ENCODE data around the gene PACS1.
"Not testable (repeated sequence)": the region's sequence is repeated elsewhere in the genome, so short reads cannot be mapped to it uniquely, and the experiment has no call there.

PACS1 gene

GRCh38 chr11:66072518-66072917 is 2.4 kb downstream of the PACS1 start:
- in situ Hi-C loops (cut with MboI; ENCODE audit: low sequenced_read_pairs): no loop called here

GRCh38 chr11:66073669-66074068 is 3.6 kb downstream of the PACS1 start:
- in situ Hi-C loops (cut with MboI; ENCODE audit: low sequenced_read_pairs): no loop called here

- in situ Hi-C loops (cut with MboI; ENCODE audit: low sequenced_read_pairs): no loop called here
Observed at GRCh38 chr11:66075273-66075672, 5.2 kb downstream of the PACS1 start.

- in situ Hi-C loops (cut with MboI; ENCODE audit: low sequenced_read_pairs): no loop called here
Observed at GRCh38 chr11:66076561-66076960, 6.5 kb downstream of the PACS1 start.

GRCh38 chr11:66077927-66078326 is 7.9 kb downstream of the PACS1 start:
- in situ Hi-C loops (cut with MboI; ENCODE audit: low sequenced_read_pairs): no loop called here

- in situ Hi-C loops (cut with MboI; ENCODE audit: low sequenced_read_pairs): not testable (repeated sequence)
Observed at GRCh38 chr11:66078949-66079348, 8.9 kb downstream of the PACS1 start.

GRCh38 chr11:66080055-66080817 is 10.2 kb downstream of the PACS1 start:
- in situ Hi-C loops (cut with MboI; ENCODE audit: low sequenced_read_pairs): no loop called here

GRCh38 chr11:66081505-66081904 is 11.4 kb downstream of the PACS1 start:
- in situ Hi-C loops (cut with MboI; ENCODE audit: low sequenced_read_pairs): no loop called here

- in situ Hi-C loops (cut with MboI; ENCODE audit: low sequenced_read_pairs): no loop called here
Observed at GRCh38 chr11:66082946-66083698, 13.1 kb downstream of the PACS1 start.

GRCh38 chr11:66083767-66084166 is 13.7 kb downstream of the PACS1 start:
- in situ Hi-C loops (cut with MboI; ENCODE audit: low sequenced_read_pairs): no loop called here

GRCh38 chr11:66084821-66085475 is 14.9 kb downstream of the PACS1 start:
- in situ Hi-C loops (cut with MboI; ENCODE audit: low sequenced_read_pairs): no loop called here

GRCh38 chr11:66087148-66087908 is 17.3 kb downstream of the PACS1 start:
- in situ Hi-C loops (cut with MboI; ENCODE audit: low sequenced_read_pairs): no loop called here

GRCh38 chr11:66089067-66089466 is 19.0 kb downstream of the PACS1 start:
- in situ Hi-C loops (cut with MboI; ENCODE audit: low sequenced_read_pairs): no loop called here

GRCh38 chr11:66090288-66090687 is 20.2 kb downstream of the PACS1 start:
- in situ Hi-C loops (cut with MboI; ENCODE audit: low sequenced_read_pairs): no loop called here

GRCh38 chr11:66092125-66092524 is 22.1 kb downstream of the PACS1 start:
- in situ Hi-C loops (cut with MboI; ENCODE audit: low sequenced_read_pairs): not testable (repeated sequence)

GRCh38 chr11:66099746-66100145 is 29.7 kb downstream of the PACS1 start:
- in situ Hi-C loops (cut with MboI; ENCODE audit: low sequenced_read_pairs): not testable (repeated sequence)

- in situ Hi-C loops (cut with MboI; ENCODE audit: low sequenced_read_pairs): no loop called here
Observed at GRCh38 chr11:66100272-66101065, 30.4 kb downstream of the PACS1 start.

- in situ Hi-C loops (cut with MboI; ENCODE audit: low sequenced_read_pairs): no loop called here
Observed at GRCh38 chr11:66101066-66101464, 31.0 kb downstream of the PACS1 start.

GRCh38 chr11:66104057-66104638 is 34.1 kb downstream of the PACS1 start:
- in situ Hi-C loops (cut with MboI; ENCODE audit: low sequenced_read_pairs): no loop called here
